B cell (primary cell): ENCODE data around the gene SLC4A4.

Source experiments
- CTCF ChIP-seq: fragments of 200-600 bp; IDR thresholded peaks from one replicate; pipeline ENCODE4 v1.8.0; 2022; ENCODE audit warnings: antibody characterized with exemption, mild to moderate bottlenecking
- EZH2 ChIP-seq: IDR thresholded peaks from 2 replicates; pipeline ENCODE4 v1.6.1; 2012; ENCODE audit warnings: borderline replicate concordance, low read depth, mild to moderate bottlenecking, moderate library complexity, low read length; ENCODE audit not compliant: insufficient read depth, poor library complexity, severe bottlenecking

GRCh38 chr4:71361476-71361875 lies 22.7 kb downstream of the SLC4A4 start:
- TF ChIP-seq EZH2 (no peak), CTCF (no peak)
